ENCODE measurements around the gene PRIM2. TPM values are rescaled to one million over a fixed set of nuclear protein-coding genes. Genes with fewer than 3 reads are reported as not detected.
"Not testable (repeated sequence)": the region's sequence is repeated elsewhere in the genome, so short reads cannot be mapped to it uniquely, and the experiment has no call there.

PRIM2 gene
- total and polyA plus RNA-seq, 9 donors: 5.9 to 12.0 (median 9.8) TPM

DNA sequence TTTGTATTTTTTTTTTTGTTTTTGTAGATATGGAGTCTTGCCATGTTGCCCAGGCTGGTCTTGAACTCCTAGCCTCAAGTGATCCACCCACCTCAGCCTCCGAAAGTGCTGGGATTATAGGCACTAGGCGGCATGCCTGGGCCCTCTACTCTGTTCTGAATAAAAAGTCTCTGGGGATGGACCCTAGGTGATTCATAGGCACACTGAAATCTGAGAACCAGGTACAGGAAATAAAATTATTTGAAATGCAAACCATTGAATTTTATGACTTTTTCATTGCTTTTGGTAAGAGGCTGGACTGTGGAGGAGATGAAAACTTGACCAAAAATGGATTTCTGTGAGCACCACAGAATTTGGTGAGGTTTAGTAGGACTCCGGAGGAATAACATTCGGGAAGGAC lies 117.5 kb downstream of the PRIM2 start:
- Histone ChIP-seq H3K36me3 (no peaks in the 10 kb centered on the region), H3K4me1 (ENCODE audit: insufficient read depth) (no peaks in the 10 kb centered on the region), H3K27me3 (no peaks in the 10 kb centered on the region), H3K4me3 (no peak overlapping the region), H3K27ac (no peak overlapping the region), H3K9me3 (no peaks in the 10 kb centered on the region)
- WGBS, 3 donors: 96 to 98% (median 98%) methylated on average over 4 of the region's 4 CpGs
- no peak for TF ChIP-seq CTCF (IDR thresholded peaks at IDR 0.05)
- TF ChIP-seq EP300 (IDR thresholded peaks at IDR 0.05): no peak
- TF ChIP-seq POLR2A (IDR thresholded peaks at IDR 0.05): no peak
- DNase-seq: no peak
- intact Hi-C loops (cut with DNase I): no loop called here

DNA sequence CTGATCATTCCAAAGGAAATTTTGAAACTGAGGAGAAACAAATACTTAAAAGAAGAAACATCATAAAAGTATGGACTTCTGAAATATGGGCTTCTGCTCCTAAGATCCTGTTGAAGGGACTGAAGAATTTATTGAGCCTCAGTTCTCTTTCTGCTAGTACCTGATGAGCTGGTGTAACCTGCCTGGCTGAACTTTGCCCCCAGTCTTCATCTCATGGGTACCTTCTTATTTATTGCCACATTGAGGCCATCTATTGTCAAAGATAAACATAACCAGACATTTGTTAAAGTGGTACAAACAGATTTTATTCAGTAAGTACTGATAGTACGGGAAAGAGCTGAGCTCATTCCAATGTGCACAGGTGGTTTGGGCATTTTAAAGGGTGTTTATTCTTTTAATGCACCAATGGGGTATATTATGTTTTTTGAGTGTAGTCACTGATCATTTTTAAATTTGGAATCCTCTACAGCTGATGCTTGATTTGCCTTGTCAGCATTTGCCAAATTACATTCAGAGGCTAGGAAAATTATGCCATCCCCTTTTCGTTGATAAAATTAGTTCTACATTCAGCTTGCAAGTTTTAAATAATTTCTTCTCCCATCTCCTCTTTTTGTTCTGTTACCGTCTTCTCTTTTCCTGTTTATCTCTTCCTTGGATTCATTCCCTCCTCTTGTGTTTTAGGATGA lies 118.2 kb downstream of the PRIM2 start:
- Histone ChIP-seq H3K4me3 (no peak overlapping the region), H3K36me3 (no peaks in the 10 kb centered on the region), H3K27me3 (no peaks in the 10 kb centered on the region), H3K27ac (no peak overlapping the region), H3K9me3 (no peaks in the 10 kb centered on the region), H3K4me1 (ENCODE audit: insufficient read depth) (no peaks in the 10 kb centered on the region)
- no peak for TF ChIP-seq EP300 (IDR thresholded peaks at IDR 0.05)
- TF ChIP-seq POLR2A (IDR thresholded peaks at IDR 0.05): no peak
- no peak for TF ChIP-seq CTCF (IDR thresholded peaks at IDR 0.05)
- intact Hi-C loops (cut with DNase I): no loop called here
- 50 to 55% (median 51%) methylated on average over 3 of the region's 3 CpGs for WGBS, 3 donors
- no peak for DNase-seq

DNA sequence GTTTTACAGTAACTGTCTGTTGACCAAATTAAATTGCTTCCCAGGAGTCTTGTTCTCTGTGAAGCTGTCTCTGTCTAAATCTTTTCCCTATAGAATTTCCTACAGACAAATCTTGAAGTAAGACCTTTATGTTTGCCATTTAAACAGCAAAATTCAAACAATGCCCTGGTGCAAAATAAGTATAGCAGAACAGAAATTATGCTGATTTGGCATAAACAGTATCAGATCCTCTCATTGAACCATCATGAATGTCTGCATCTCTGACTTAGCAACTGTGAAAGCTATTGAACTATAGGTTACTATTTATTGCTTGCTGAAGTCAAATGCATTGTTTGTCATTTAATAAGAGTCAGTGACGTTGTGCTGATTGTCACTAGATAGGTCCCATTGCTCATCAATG lies 123.3 kb downstream of the PRIM2 start:
- H3K9me3 ChIP-seq; H3K4me1 ChIP-seq (ENCODE audit: insufficient read depth); H3K27ac ChIP-seq; intact Hi-C loops (cut with DNase I); H3K27me3 ChIP-seq; H3K4me3 ChIP-seq; DNase-seq; H3K36me3 ChIP-seq: not testable (repeated sequence)
- WGBS, 3 donors: 93 to 97% (median 94%) methylated on average over 1 of the region's 1 CpG

DNA sequence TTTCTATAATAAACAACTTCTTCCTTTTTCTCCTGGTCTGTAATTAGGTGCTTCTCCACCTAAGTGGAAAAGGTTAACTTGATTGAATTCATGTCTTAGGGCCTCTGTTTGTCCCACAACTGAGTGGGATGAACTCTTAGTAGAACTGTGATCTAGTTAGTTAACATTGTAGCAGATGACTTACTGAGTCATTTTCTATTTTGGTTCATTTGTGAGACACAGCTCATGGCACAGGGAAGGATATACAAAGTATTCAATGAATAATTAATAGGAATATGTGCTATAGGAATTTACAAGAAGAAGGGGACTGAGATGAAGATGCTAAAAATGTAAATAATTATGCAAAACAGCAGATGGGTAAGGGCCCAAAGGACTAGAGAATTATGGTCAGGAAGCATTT lies 124.7 kb downstream of the PRIM2 start:
- H3K36me3 ChIP-seq; H3K27ac ChIP-seq; intact Hi-C loops (cut with DNase I); DNase-seq; H3K27me3 ChIP-seq; H3K9me3 ChIP-seq; H3K4me1 ChIP-seq (ENCODE audit: insufficient read depth); H3K4me3 ChIP-seq: not testable (repeated sequence)

GRCh38 chr6:57443181-57443580 lies 125.8 kb downstream of the PRIM2 start:
- H3K27me3 ChIP-seq; intact Hi-C loops (cut with DNase I); H3K9me3 ChIP-seq; DNase-seq; H3K36me3 ChIP-seq; H3K4me1 ChIP-seq (ENCODE audit: insufficient read depth); H3K4me3 ChIP-seq; H3K27ac ChIP-seq: not testable (repeated sequence)
- 66 to 76% (median 71%) methylated on average over 2 of the region's 2 CpGs for WGBS, 3 donors

DNA sequence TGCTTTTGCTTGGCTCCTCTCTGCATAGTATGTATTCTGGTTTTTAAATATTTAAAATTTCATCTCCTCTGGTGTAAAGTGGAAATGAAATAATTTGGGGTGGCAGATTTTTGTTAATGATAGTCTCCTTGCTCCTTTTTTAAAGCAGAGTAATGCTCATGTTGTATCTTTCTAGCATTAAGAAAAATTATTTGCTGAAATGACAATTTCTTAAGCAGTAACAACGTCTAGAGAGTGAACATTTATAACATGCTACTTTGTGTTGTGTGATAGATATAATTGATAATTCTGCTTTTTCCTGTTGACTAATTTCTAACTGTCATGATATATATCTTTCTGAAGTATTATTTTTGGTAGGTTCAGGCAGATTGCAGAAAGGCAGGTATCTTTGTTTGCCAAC lies 127.4 kb downstream of the PRIM2 start:
- H3K4me1 ChIP-seq (ENCODE audit: insufficient read depth); H3K36me3 ChIP-seq; H3K9me3 ChIP-seq; H3K27ac ChIP-seq; H3K27me3 ChIP-seq; intact Hi-C loops (cut with DNase I); DNase-seq; H3K4me3 ChIP-seq: not testable (repeated sequence)
- WGBS, 3 donors: 81 to 87% (median 86%) methylated on average over 1 of the region's 1 CpG

- H3K27me3 ChIP-seq; H3K4me1 ChIP-seq (ENCODE audit: insufficient read depth); intact Hi-C loops (cut with DNase I): not testable (repeated sequence)
Measured at GRCh38 chr6:57445379-57445778, 127.9 kb downstream of the PRIM2 start.

GRCh38 chr6:57445790-57446468 lies 128.5 kb downstream of the PRIM2 start:
- DNase-seq; H3K36me3 ChIP-seq; H3K27me3 ChIP-seq; intact Hi-C loops (cut with DNase I); H3K4me1 ChIP-seq (ENCODE audit: insufficient read depth); H3K27ac ChIP-seq; H3K9me3 ChIP-seq; H3K4me3 ChIP-seq: not testable (repeated sequence)
- 78 to 84% (median 81%) methylated on average over 2 of the region's 2 CpGs for WGBS, 3 donors

More at GRCh38 chr6:57445379-57445778, 127.9 kb downstream of the PRIM2 start:
- DNase-seq, H3K27ac ChIP-seq, H3K9me3 ChIP-seq, H3K4me3 ChIP-seq, H3K36me3 ChIP-seq: not testable (repeated sequence)

GRCh38 chr6:57449496-57450066 lies 132.2 kb downstream of the PRIM2 start:
- WGBS, 3 donors: 98 to 100% (median 99%) methylated on average over 1 of the region's 1 CpG
- H3K4me1 ChIP-seq (ENCODE audit: insufficient read depth); intact Hi-C loops (cut with DNase I); H3K4me3 ChIP-seq; DNase-seq; H3K9me3 ChIP-seq; H3K36me3 ChIP-seq; H3K27me3 ChIP-seq; H3K27ac ChIP-seq: not testable (repeated sequence)

DNA sequence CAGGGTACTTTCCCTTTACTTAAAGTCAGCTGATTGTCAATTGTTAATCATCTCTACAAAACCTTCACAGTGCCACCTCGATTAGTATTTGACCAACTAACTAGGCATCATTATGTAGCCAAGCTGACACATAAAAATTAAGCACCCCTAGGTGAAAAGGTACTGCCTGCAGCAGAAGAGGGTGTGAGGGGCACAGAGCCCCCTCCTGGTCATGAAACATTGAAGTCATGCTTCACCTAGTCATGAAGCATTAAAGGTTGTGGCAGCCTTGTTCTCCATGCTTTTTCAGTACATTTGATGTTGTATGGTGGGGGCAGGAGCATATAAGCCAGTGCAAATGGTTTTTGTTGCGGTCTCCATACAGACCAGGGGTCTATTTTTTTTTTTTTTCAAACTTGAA lies 142.4 kb downstream of the PRIM2 start:
- H3K9me3 ChIP-seq; H3K36me3 ChIP-seq; DNase-seq; H3K27ac ChIP-seq; intact Hi-C loops (cut with DNase I); H3K4me1 ChIP-seq (ENCODE audit: insufficient read depth); H3K27me3 ChIP-seq; H3K4me3 ChIP-seq: not testable (repeated sequence)
- 55 to 65% (median 59%) methylated on average over 2 of the region's 2 CpGs for WGBS, 3 donors
